GM21381 (cell line): ENCODE data around the gene DLX2.
"Not testable (repeated sequence)": the region's sequence is repeated elsewhere in the genome, so short reads cannot be mapped to it uniquely, and the experiment has no call there.

ENCODE experiments used
- ATAC-seq: cut with Tn5 transposase; IDR thresholded peaks from one replicate; pipeline ENCODE4 v1.9.1; 2021; ENCODE audit warnings: mild to moderate bottlenecking, moderate library complexity; ENCODE audit not compliant: unreplicated experiment

The DLX2 gene

GRCh38 chr2:172102391-172103359, at the start of gene DLX2:
Gene DLX2, minus strand, starts transcription at chr2:172102900. Its CDS starts 362 bp downstream, at chr2:172102538.
- peak; percentile 63 for ATAC-seq

- ATAC-seq, result no peak
Measured at GRCh38 chr2:172147944-172148650, 45.4 kb upstream of the DLX2 start.

- no peak for ATAC-seq
Measured at GRCh38 chr2:172143817-172144216, 41.1 kb upstream of the DLX2 start.

GRCh38 chr2:172138727-172139126, 36.0 kb upstream of the DLX2 start:
- not testable (repeated sequence) for ATAC-seq

- no peak for ATAC-seq
Measured at GRCh38 chr2:172137943-172138342, 35.2 kb upstream of the DLX2 start.

GRCh38 chr2:172137109-172137508, 34.4 kb upstream of the DLX2 start:
- no peak for ATAC-seq

GRCh38 chr2:172135446-172135845, 32.7 kb upstream of the DLX2 start:
- ATAC-seq, result no peak

GRCh38 chr2:172134270-172134669, 31.6 kb upstream of the DLX2 start:
- no peak for ATAC-seq

DNA sequence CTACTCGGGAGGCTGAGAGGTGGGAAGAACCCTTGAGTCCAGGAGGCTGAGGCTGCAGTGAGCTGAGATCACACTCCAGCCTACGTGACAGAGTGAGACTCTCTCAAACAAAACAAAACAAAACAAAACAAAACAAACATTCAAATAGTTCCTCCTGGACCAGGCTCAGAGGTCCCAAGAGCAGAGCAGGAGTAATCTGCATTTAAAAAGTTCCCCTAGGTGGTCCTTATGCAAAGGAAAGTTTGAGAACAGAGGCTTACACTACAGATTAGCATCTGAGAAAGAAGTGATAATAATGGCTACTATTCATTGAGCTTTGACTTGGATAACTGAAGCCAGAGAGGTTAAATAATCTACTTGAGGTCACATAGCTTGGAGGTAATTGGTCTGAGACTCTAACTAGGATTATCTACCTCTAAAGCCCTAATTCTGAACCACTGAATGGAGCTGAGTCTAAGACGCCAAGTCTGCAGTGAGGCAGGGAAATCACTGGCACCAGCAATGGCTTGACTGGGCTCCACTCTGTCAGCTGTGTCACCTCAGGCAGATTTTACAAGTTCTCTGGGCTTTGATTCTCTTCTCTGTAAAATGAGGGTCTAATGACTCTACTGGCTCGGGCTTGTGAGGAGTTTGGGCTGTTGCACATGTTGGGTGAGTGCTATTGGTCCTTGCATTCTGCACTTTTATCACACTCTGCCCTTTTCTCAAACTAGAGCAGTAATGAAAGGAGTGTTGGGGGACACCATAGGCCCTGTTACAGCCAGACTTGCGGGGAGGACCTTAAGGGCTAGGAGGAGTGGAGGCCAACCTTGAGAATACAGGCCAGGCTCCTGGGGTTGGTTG, 29.2 kb upstream of the DLX2 start:
- ATAC-seq, result no peak

DNA sequence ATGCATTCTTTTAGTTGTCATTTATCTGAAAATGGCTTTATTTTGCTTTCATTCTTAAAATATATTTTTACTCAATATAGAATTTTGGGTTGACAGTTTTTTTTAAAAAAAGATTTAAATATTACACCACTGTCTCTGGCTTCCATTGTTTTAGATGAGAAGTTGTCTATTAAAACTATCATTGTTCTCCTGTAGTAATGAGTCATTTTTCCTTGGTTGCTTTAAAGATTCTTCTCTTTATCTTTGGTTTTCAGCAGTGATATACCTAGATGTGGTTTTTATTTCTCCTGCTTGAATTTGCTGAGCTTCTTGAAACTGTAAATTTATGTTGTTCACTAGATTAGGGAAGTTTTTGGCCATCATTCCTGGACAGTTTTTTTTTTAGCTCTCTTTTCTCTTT, 26.7 kb upstream of the DLX2 start:
- no peak for ATAC-seq

DNA sequence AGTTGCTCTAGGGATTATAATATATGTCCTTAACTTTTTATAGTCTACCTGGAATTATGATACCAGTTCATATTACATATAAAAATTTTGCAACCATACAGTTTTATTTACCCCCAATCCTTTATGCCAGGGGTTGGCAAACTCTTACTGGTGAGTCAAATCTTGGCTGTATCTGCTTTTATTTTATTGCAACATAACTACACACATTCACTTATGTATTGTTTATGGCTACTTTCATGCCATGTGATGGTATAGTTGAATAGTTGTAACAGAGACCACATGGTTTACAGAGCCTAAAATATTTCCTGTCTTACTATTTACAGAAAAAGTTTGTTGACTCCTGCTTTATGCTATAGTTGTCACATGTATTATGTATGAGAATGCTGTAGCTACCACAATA, 25.8 kb upstream of the DLX2 start:
- no peak for ATAC-seq

- no peak for ATAC-seq
Measured at GRCh38 chr2:172120118-172120517, 17.4 kb upstream of the DLX2 start.

- no peak for ATAC-seq
Measured at GRCh38 chr2:172119089-172119488, 16.4 kb upstream of the DLX2 start.

GRCh38 chr2:172116107-172116506, 13.4 kb upstream of the DLX2 start:
- ATAC-seq, result no peak

GRCh38 chr2:172114579-172114978, 11.9 kb upstream of the DLX2 start:
- ATAC-seq, result no peak

- not testable (repeated sequence) for ATAC-seq
Measured at GRCh38 chr2:172114176-172114575, 11.5 kb upstream of the DLX2 start.

- no peak for ATAC-seq
Measured at GRCh38 chr2:172113617-172114016, 10.9 kb upstream of the DLX2 start.

GRCh38 chr2:172109988-172110811, 7.5 kb upstream of the DLX2 start:
- ATAC-seq, result no peak

DNA sequence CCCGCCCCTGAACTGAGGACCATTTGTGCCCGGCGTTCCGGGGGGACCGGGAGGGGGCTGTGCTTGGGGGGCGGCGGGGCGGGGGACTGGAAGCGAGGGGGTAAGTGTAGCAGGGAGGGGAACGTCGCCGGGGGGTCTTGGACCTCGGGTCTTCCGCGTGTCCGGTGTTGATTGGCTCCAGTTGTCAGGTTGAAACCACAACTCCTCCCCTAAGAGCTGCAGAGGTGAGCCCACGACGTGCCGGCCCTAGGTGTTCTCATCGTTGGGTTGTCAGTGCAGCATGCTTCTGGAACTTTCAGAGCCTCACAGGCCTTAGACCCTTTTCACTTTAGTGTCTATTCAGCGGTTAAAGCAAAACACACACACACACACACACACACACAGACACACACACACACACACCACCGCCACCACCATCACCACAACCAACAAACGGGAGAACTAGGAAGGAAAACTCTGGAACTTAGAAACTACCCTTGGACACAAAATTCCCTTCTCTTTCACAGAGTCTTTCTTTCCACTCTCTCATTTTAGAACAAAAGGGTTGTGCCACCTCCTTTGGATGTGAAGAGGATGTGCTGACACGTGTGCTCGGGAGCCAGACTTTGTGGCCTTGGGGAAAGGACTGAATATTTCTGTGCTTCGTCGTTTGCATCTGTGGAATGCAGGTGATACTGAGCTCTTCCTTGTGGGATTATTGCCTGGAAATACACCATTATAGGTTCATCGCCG, 6.7 kb upstream of the DLX2 start:
- no peak for ATAC-seq

DNA sequence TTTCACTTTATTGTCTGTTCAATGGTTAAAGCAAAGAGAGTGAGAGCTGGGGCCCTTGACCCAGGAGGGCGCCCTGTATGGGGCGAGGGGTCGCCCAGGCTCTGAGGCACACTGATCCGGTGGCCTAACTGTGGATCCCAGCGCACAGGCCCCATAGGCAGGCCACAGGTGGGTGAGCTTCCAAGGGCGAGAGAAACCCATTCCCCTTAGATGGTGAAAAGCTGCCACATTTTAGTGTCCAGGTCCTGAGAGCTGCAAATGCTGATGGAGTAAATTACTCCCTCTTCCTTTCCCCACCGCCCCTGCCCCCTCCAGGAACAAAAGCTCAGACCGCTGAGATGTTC, 5.9 kb upstream of the DLX2 start:
- ATAC-seq, result no peak
